Measurements from ENCODE around the gene SPEN. TPM values are rescaled to one million over a fixed set of nuclear protein-coding genes. Genes with fewer than 3 reads are reported as not detected.

The SPEN gene
- total and polyA plus RNA-seq, 2 of the 4 experiments (the other 2 are of a cell fraction): 7.6 to 15.8 TPM

- H4K8ac ChIP-seq (ENCODE audit: low read depth in 2 of 2, low read length in 2 of 2): no peak overlapping the region; a peak in 1 of 4 replicates
- H3K9me3 ChIP-seq (ENCODE audit: control insufficient read depth, insufficient read depth, low read length): no peaks in the 10 kb centered on the region
- peaks cover 46% of the 10 kb centered on the region for H3K9me1 ChIP-seq (ENCODE audit: insufficient read depth, low read length)
- CTCF ChIA-PET: no interaction called here
- TF ChIP-seq POLR2A (IDR thresholded peaks at IDR 0.05; ENCODE audit: low read depth, low read length) (no peak), MAZ (IDR thresholded peaks at IDR 0.05; ENCODE audit: borderline replicate concordance, low read depth, low read length) (no peak), MAFK (IDR thresholded peaks at IDR 0.05; ENCODE audit: low read depth, low read length) (no peak), CHD1 (IDR thresholded peaks at IDR 0.05; ENCODE audit: low read depth, low read length) (no peak), RCOR1 (IDR thresholded peaks at IDR 0.05; ENCODE audit: insufficient replicate concordance, low read length) (no peak), BHLHE40 (IDR thresholded peaks at IDR 0.05; ENCODE audit: low read depth, low read length) (no peak), RAD21 (IDR thresholded peaks at IDR 0.05; ENCODE audit: low read length) (no peak), SMC3 (IDR thresholded peaks at IDR 0.05; ENCODE audit: low read depth, low read length) (no peak), FOS (IDR thresholded peaks at IDR 0.05; ENCODE audit: low read depth, low read length) (no peak), CEBPB (IDR thresholded peaks at IDR 0.05; ENCODE audit: low read depth, low read length) (no peak), NFE2L2 (IDR thresholded peaks at IDR 0.05; ENCODE audit: low read depth, low read length) (no peak), RFX5 (IDR thresholded peaks at IDR 0.05; ENCODE audit: low read depth, low read length) (no peak), MXI1 (IDR thresholded peaks at IDR 0.05; ENCODE audit: borderline replicate concordance, low read depth, low read length) (no peak)
- TF ChIP-seq, protein P1, sequence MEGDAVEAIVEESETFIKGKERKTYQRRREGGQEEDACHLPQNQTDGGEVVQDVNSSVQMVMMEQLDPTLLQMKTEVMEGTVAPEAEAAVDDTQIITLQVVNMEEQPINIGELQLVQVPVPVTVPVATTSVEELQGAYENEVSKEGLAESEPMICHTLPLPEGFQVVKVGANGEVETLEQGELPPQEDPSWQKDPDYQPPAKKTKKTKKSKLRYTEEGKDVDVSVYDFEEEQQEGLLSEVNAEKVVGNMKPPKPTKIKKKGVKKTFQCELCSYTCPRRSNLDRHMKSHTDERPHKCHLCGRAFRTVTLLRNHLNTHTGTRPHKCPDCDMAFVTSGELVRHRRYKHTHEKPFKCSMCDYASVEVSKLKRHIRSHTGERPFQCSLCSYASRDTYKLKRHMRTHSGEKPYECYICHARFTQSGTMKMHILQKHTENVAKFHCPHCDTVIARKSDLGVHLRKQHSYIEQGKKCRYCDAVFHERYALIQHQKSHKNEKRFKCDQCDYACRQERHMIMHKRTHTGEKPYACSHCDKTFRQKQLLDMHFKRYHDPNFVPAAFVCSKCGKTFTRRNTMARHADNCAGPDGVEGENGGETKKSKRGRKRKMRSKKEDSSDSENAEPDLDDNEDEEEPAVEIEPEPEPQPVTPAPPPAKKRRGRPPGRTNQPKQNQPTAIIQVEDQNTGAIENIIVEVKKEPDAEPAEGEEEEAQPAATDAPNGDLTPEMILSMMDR (conservative IDR thresholded peaks at IDR 0.05; ENCODE audit: low read depth, low read length): no peak
- TF ChIP-seq, protein P2, sequence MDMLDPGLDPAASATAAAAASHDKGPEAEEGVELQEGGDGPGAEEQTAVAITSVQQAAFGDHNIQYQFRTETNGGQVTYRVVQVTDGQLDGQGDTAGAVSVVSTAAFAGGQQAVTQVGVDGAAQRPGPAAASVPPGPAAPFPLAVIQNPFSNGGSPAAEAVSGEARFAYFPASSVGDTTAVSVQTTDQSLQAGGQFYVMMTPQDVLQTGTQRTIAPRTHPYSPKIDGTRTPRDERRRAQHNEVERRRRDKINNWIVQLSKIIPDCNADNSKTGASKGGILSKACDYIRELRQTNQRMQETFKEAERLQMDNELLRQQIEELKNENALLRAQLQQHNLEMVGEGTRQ (IDR thresholded peaks at IDR 0.05; ENCODE audit: low read depth, low read length): no peak
- TF ChIP-seq, protein P3, sequence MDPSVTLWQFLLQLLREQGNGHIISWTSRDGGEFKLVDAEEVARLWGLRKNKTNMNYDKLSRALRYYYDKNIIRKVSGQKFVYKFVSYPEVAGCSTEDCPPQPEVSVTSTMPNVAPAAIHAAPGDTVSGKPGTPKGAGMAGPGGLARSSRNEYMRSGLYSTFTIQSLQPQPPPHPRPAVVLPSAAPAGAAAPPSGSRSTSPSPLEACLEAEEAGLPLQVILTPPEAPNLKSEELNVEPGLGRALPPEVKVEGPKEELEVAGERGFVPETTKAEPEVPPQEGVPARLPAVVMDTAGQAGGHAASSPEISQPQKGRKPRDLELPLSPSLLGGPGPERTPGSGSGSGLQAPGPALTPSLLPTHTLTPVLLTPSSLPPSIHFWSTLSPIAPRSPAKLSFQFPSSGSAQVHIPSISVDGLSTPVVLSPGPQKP (IDR thresholded peaks at IDR 0.05; ENCODE audit: borderline replicate concordance, low read depth, low read length): no peak
- H2BK5ac ChIP-seq (ENCODE audit: low read depth, low read length, poor library complexity, severe bottlenecking): peak overlapping the region; percentile 18
- peaks cover 5% of the 10 kb centered on the region; the same call in 1 of the 2 replicates for H3K36me3 ChIP-seq (ENCODE audit: control insufficient read depth, insufficient read depth, low read length)
- H4K91ac ChIP-seq (ENCODE audit: insufficient read depth, low read depth, low read length): no peak overlapping the region
- WGBS, 2 experiments (ENCODE audit: extremely low coverage in 2 of 2, insufficient read length in 1 of 2): no CpG with 5 or more reads among the region's 2 CpGs
- H3K9ac ChIP-seq (ENCODE audit: low read depth, low read length): no peak overlapping the region
- H3K4ac ChIP-seq (ENCODE audit: low read depth, low read length): 0 out of 2 replicates have a peak overlapping the region, but pooled peaks have one; percentile 44
- BruUV-seq (replicated peaks): no TSS peak
- peak overlapping the region; percentile 48; the same call in 1 of the 2 replicates for H2AK5ac ChIP-seq (ENCODE audit: low read depth, low read length)
- H3K27ac ChIP-seq (ENCODE audit: insufficient read depth, low read length): no peak overlapping the region
- no peak overlapping the region for H3K4me2 ChIP-seq (ENCODE audit: low read depth, low read length)
- DNase-seq (no peak), ATAC-seq (ENCODE audit: low read depth) (no peak)
- intact Hi-C loops (cut with micrococcal nuclease) (no loop called here), dilution Hi-C loops (cut with HindIII; ENCODE audit: low sequenced_read_pairs, unreplicated experiment) (no loop called here), in situ Hi-C loops (cut with MboI; ENCODE audit: low sequenced_read_pairs) (no loop called here)
- no peak overlapping the region for H4K5ac ChIP-seq (ENCODE audit: low read depth, low read length)
- no peak overlapping the region for H3K18ac ChIP-seq (ENCODE audit: low read depth, low read length)
- POLR2A ChIA-PET (ENCODE audit: unreplicated experiment): no interaction called here
- no peak overlapping the region for H2AFZ ChIP-seq (replicated peaks; ENCODE audit: low read length, poor library complexity)
- H3K27me3 ChIP-seq (ENCODE audit: control insufficient read depth, insufficient read depth, low read length): no peaks in the 10 kb centered on the region
- peaks cover 14% of the 10 kb centered on the region; the same call in 1 of the 2 replicates for H4K20me1 ChIP-seq (ENCODE audit: insufficient read depth, low read length)
- no peak overlapping the region for H2BK20ac ChIP-seq (ENCODE audit: low read depth, low read length)
- H3K79me1 ChIP-seq (ENCODE audit: low read depth in 1 of 2, low read length in 2 of 2): peaks cover 51 to 85% of the 10 kb centered on the region in 2 experiments
- no peak overlapping the region for H2BK120ac ChIP-seq (ENCODE audit: low read depth, low read length)
- H3K4me1 ChIP-seq (ENCODE audit: control insufficient read depth, insufficient read depth, low read length): peaks cover 43% of the 10 kb centered on the region
- peak overlapping the region; percentile 2; the same call in 1 of the 3 replicates for H2BK15ac ChIP-seq (ENCODE audit: low read depth, low read length)
- H2AK9ac ChIP-seq (replicated peaks; ENCODE audit: low read depth, low read length, poor library complexity): no peak overlapping the region
- no peak overlapping the region for H3K23ac ChIP-seq (ENCODE audit: low read depth, low read length)
- no peak overlapping the region for H3K56ac ChIP-seq (ENCODE audit: extremely low read depth, insufficient read depth, low read length)
- H3K14ac ChIP-seq (replicated peaks; ENCODE audit: low read depth, low read length): no peak overlapping the region
- no peak overlapping the region for H3K4me3 ChIP-seq (ENCODE audit: insufficient read depth, low read depth, low read length)
Measured at GRCh38 chr1:15955552-15955951, 108.0 kb downstream of the SPEN start.
